ENCODE results near the gene TRIP11. TPM values are rescaled to one million over a fixed set of nuclear protein-coding genes. Genes with fewer than 3 reads are reported as not detected.

Gene TRIP11
- total and polyA plus RNA-seq, 4 donors: 4.3 to 28.4 (median 16.6) TPM

DNA sequence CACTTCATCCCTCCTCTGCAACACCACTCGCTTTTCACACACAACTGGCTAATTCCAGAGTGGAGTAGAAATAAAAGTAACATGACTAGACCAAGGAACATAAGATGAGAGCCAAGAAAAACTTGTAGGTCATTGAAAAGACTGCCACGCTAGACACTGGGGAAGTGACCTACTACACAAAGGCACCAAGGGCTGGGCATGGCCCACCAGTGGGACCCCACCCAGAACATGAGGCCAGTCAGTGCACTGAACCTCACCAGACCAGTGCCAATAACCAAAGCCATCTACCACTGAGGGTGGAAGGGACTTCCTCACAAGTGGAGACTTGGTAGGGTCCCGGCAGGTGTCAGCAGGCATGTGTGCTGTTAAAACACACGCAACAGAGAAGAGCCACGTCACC is 112.1 kb downstream of the TRIP11 start:
- Histone ChIP-seq H3K9ac (ENCODE audit: low read depth in 1 of 2, low read length in 2 of 2) (no peak overlapping the region), H3K4me1 (ENCODE audit: control insufficient read depth in 4 of 4, insufficient read depth in 4 of 4, low read length in 3 of 4) (peaks cover 0 to 2% (median 0%) of the 10 kb centered on the region in 4 donors), H3K27ac (ENCODE audit: low read depth in 1 of 2, low read length in 2 of 2) (no peak overlapping the region), H3K4me3 (ENCODE audit: low read depth in 1 of 3, low read length in 3 of 3) (no peak overlapping the region), H3K36me3 (ENCODE audit: control insufficient read depth in 4 of 4, insufficient read depth in 3 of 4, low read depth in 1 of 4, low read length in 3 of 4) (no peaks in the 10 kb centered on the region), H3K9me3 (ENCODE audit: control insufficient read depth in 4 of 4, low read length in 3 of 4) (no peaks in the 10 kb centered on the region), H3K27me3 (ENCODE audit: control insufficient read depth in 4 of 4, insufficient read depth in 4 of 4, low read length in 3 of 4) (no peaks in the 10 kb centered on the region)
- TF ChIP-seq FOXA2 (IDR thresholded peaks at IDR 0.05) (no peak), SP1 (IDR thresholded peaks at IDR 0.05) (no peak), NR2F2 (IDR thresholded peaks at IDR 0.05) (no peak), ATF3 (IDR thresholded peaks at IDR 0.05) (no peak), FOXA1 (IDR thresholded peaks at IDR 0.05) (no peak), RXRA (IDR thresholded peaks at IDR 0.05) (no peak)
- TF ChIP-seq, protein P1, sequence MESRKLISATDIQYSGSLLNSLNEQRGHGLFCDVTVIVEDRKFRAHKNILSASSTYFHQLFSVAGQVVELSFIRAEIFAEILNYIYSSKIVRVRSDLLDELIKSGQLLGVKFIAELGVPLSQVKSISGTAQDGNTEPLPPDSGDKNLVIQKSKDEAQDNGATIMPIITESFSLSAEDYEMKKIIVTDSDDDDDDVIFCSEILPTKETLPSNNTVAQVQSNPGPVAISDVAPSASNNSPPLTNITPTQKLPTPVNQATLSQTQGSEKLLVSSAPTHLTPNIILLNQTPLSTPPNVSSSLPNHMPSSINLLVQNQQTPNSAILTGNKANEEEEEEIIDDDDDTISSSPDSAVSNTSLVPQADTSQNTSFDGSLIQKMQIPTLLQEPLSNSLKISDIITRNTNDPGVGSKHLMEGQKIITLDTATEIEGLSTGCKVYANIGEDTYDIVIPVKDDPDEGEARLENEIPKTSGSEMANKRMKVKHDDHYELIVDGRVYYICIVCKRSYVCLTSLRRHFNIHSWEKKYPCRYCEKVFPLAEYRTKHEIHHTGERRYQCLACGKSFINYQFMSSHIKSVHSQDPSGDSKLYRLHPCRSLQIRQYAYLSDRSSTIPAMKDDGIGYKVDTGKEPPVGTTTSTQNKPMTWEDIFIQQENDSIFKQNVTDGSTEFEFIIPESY (IDR thresholded peaks at IDR 0.05): no peak
- TF ChIP-seq, protein P2, sequence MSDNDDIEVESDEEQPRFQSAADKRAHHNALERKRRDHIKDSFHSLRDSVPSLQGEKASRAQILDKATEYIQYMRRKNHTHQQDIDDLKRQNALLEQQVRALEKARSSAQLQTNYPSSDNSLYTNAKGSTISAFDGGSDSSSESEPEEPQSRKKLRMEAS (IDR thresholded peaks at IDR 0.05): no peak
- DNase-seq (ENCODE audit: low spot score): no peak
- WGBS: 93% methylated on average over 5 of the region's 5 CpGs

GRCh38 chr14:91927191-91927590 is 112.7 kb downstream of the TRIP11 start:
- Histone ChIP-seq H3K9me3 (ENCODE audit: control insufficient read depth in 4 of 4, low read length in 3 of 4) (no peaks in the 10 kb centered on the region), H3K27me3 (ENCODE audit: control insufficient read depth in 4 of 4, insufficient read depth in 4 of 4, low read length in 3 of 4) (no peaks in the 10 kb centered on the region), H3K4me1 (ENCODE audit: control insufficient read depth in 4 of 4, insufficient read depth in 4 of 4, low read length in 3 of 4) (peaks cover 0 to 2% (median 0%) of the 10 kb centered on the region in 4 donors), H3K4me3 (ENCODE audit: low read depth in 1 of 3, low read length in 3 of 3) (no peak overlapping the region), H3K9ac (ENCODE audit: low read depth in 1 of 2, low read length in 2 of 2) (no peak overlapping the region), H3K27ac (ENCODE audit: low read depth in 1 of 2, low read length in 2 of 2) (no peak overlapping the region), H3K36me3 (ENCODE audit: control insufficient read depth in 4 of 4, insufficient read depth in 3 of 4, low read depth in 1 of 4, low read length in 3 of 4) (no peaks in the 10 kb centered on the region)
- no peak for DNase-seq (ENCODE audit: low spot score)
- TF ChIP-seq CTCF (IDR thresholded peaks at IDR 0.05; ENCODE audit: low read depth, low read length, missing input control) (no peak), EGR1 (IDR thresholded peaks at IDR 0.05; ENCODE audit: low read depth in 2 of 2) (no peak), HNF4G (IDR thresholded peaks at IDR 0.05) (no peak), FOXA2 (IDR thresholded peaks at IDR 0.05) (no peak), YY1 (IDR thresholded peaks at IDR 0.05) (no peak), JUND (IDR thresholded peaks at IDR 0.05) (no peak), REST (IDR thresholded peaks at IDR 0.05) (no peak), FOXA1 (IDR thresholded peaks at IDR 0.05) (no peak), RAD21 (IDR thresholded peaks at IDR 0.05) (no peak), TAF1 (conservative IDR thresholded peaks at IDR 0.05) (no peak)
- TF ChIP-seq, protein P1 (IDR thresholded peaks at IDR 0.05): no peak
- 81% methylated on average over 3 of the region's 3 CpGs for WGBS

Data from liver (tissue), 9 donors.